Stimulated activated naive CD4-positive, alpha-beta T cell treated with Interleukin-2 at 50 U/mL for 16 hours (primary cell): Measurements from ENCODE around the gene PEX19.
A peak's percentile ranks its signal among the peaks of the same experiment; 100 is the strongest.

Experiments
- DNase-seq: peaks from one replicate; lab custom pipeline; 2025; lab: John Stamatoyannopoulos, UW

PEX19 gene

GRCh38 chr1:160277330-160277729, 7.6 kb downstream of the PEX19 start:
- no peak for DNase-seq

DNA sequence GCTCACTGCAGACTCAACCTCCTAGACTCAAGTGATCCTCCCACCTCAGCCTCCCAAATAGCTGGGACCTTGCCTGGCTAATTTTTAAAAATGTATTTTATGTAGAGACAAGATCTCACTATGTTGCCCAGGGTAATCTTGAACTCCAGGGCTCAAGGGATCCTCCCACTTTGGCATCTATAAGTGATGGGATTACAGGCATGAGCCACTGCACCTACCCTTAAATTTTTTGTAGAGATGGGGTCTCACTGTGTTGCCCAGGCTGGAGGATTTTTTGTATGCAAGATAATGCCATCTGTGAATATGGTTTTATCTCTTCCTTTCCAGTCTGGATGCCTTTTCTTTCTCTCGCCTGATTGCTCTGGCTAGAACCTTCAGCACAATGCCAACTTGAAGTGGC, 13.9 kb downstream of the PEX19 start:
- no peak for DNase-seq

DNA sequence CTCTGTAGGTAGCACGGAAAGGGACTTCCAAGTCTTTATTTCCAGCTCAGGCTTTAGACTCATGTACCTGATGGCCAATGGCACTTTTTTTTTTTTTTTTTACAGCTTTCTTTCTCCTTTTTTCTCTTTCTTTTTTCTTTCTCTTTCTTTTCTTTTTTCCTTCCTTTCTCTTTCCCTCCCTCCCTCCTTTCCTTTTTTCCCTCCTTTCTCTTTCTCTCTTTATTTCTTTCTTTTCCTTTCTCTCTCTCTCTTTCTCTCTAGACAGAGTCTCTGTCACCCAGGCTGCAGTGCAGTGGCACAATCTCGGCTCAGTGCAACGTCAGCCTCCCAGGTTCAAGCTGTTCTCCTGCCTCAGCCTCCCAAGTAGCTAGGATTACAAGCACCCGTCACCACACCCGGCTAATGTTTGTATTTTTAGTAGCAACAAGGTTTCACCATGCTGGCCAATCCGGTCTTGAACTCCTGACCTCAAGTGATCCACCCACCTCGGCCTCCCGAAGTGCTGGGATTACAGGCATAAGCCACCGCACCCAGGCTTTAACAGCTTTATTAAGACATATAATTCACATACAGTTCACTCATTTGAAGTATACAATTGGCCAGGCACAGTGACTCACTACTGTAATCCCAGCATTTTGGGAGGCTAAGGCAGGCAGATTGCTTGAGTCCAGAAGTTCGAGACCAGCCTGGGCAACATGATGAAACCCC, 17.5 kb downstream of the PEX19 start:
- no peak for DNase-seq

DNA sequence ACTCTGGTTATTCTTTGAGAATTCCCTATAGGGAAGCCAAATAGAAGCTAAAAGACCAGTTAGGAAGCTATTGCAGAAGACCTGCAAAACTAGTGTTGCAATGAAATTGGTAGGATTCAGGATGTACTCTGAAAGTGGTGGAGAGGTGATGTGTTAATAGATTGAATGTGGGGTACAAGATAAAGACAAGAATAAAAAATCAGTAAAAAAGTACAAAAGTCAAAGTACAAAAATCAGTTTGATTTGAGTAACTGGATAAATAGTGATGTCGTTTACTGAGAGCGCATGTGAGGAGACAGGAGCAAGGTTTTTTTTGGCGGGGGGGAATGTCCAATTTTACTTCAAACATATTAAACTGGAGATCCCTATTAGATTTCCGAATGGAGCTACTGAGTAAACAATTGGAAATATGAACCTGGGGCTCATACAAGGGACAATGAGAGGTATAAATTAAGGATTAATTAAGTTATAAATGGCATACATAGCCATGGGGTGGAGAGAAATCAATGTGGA, 20.1 kb downstream of the PEX19 start:
- no peak for DNase-seq

GRCh38 chr1:160261893-160262794, 22.8 kb downstream of the PEX19 start, which contains the start of gene DCAF8:
TSS of gene DCAF8 (minus strand) at chr1:160262549. CDS start at chr1:160244008, 18,541 bp downstream.
- peak; percentile 98 for DNase-seq

GRCh38 chr1:160261556-160261892, 23.4 kb downstream of the PEX19 start:
- DNase-seq = peak; percentile 81

- no peak for DNase-seq
Measured at GRCh38 chr1:160260406-160261382, 24.2 kb downstream of the PEX19 start.

DNA sequence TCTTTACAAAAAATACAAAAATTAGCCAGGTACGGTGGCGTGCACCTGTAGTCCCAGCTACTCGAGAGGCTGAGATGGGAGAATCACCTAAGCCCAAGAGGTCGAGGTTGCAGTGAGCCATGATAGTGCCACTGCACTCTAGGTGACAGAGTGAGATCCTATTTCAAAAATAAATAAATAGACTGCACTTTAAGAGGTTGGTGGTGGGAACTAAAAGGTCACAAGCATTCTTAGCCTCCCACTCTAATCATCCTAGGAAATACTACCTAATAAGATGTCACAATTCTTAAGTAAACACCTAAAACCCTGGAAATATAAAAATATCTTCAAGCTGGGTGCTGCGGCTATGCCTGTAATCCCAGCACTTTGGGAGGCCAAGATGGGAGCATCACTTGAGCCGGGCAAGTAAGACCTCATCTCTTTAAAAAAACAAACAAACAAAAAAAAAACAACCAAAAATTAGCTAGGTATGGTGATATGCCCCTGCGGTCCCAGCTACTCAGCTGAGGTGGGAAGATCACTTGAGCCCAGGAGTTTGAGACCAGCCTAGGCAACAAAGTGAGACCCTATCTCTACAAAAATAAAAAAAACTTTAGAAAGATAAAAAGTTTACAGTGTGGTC, 26.6 kb downstream of the PEX19 start:
- no peak for DNase-seq

DNA sequence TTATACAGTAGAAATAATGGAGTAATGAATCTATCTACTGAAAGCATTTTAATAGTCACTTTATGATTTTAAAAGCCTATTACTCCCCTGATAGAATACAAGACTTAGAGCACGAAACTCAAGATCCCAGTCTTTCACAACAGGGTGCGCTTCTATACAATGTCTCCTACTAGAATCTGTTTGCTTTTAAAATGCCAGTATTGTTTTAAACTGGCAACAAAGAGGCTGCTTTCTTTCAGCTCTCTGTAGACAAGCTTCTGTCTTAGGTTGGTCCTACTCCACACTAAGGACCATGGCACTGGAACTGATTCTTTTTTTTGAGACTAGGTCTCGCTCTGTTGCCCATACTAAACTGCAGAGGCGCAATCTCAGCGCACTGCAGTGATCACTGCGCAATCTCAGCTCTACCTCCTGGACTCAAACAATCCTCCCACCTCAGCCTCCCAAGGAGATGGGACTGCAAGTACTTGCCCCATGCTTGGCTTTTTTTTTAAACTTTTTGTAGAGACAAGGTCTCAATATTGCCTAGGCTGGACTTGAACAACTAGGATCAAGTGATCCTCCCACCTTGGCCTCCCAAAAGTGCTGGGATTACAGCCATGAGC, 27.4 kb downstream of the PEX19 start:
- no peak for DNase-seq

- no peak for DNase-seq
Measured at GRCh38 chr1:160256396-160257046, 28.4 kb downstream of the PEX19 start.

DNA sequence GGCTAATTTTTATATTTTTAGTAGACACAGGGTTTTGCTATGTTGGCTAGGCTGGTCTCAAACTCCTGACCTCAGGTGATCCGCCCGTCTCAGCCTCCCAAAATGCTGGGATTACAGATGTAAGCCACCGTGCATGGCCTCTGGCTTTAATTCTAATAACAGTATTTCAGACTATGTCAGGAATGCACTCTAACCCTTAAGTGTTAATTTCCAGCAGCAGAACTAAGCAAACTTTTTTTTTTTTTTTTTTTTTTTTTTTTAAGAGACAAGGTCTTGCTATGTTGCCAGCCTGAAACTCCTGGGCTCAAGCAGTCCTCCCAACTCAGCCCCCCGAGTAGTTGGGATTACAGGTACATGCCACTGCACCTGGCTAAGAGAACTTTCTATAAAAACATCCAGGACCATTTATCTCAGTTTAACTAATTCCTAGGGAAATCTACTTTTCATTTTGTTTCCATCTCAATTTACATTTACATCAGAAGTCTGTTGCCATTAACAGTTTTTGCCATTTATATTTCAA, 29.1 kb downstream of the PEX19 start:
- DNase-seq = no peak

GRCh38 chr1:160251687-160252526, 33.0 kb downstream of the PEX19 start:
- DNase-seq = peak; percentile 36

DNA sequence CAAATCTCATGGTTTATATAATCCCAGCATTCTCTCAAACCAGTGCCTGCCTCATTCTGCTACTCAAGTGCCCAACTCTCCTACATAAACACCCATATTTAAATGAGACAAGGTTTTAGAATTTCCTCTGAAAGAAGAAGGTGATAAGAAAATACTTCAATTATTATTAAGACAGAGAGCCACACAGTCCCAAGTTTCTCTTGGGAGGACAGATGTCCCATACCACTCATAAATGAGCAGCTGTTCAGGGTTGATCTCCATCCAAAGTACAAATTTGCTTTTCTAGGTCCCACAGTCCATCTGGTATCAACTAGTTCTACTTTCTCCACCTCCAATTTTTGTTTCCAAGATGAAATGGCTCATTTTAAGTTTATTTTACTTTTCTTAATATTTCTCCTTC, 33.9 kb downstream of the PEX19 start:
- no peak for DNase-seq

DNA sequence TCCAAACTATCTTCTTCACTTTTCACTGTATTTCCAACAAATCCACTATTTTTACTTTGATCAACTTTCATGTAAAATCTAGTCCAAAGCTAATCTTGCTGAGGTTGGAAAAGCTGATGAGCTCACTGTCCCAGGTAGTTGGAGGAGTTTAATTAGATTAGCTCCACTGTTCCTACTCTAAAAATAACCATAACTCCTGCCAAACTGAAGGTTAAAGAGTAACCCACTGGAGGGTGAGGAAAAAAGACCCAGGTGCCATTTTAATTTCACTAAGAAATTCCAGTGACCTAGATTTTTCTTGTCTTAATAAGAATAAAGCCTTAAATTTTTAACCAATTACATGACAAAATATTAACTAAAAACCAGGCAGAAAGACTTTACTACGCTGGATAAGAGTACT, 37.9 kb downstream of the PEX19 start:
- DNase-seq = no peak

DNA sequence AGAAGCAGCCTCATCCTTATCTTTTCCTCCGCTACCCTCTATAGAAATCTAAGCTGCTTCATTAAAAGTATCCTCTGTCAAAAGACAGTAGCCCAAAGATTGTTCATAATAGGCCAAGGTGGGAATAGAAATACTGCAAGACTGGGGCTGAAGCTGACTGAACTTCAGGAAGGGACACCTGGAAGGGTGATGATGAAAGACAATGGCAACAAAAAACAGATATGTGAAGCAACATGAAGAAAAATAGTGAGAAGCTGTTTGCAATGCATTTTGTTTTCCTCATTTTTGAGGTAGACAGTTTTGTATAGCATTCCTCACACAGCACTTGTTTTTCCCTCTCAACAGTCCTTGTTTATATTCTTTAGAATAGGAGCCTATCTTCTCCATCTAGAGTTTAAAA, 39.5 kb downstream of the PEX19 start:
- no peak for DNase-seq

GRCh38 chr1:160244209-160244608, 40.7 kb downstream of the PEX19 start:
- no peak for DNase-seq

DNA sequence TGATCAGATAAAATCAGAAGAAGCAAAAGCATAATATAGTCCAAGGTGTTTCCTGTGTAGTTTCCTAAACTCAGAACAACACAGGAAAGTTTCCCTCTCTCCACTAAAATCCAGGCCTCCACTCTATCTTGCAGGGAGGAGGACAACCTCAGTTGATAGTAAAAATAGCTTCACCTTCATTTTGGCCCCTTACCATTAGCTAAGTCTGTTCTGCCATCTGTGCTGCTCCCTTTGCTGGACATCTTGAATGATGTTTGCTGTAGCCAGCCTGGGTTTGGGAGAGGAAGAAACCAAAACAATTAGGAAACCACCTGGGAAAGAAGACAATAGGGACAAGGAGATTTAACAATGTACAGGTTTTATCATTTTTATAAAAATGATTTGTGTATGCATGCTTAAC, 41.2 kb downstream of the PEX19 start:
- DNase-seq = no peak

GRCh38 chr1:160239582-160240299, 45.2 kb downstream of the PEX19 start:
- no peak for DNase-seq

GRCh38 chr1:160238408-160238807, 46.5 kb downstream of the PEX19 start:
- DNase-seq = no peak
